ENCODE measurements around the gene UBE2Q2. TPM values are rescaled to one million over a fixed set of nuclear protein-coding genes. Genes with fewer than 3 reads are reported as not detected.
"Not testable (repeated sequence)": the region's sequence is repeated elsewhere in the genome, so short reads cannot be mapped to it uniquely, and the experiment has no call there.

Gene UBE2Q2
- total RNA-seq, 2 donors from 2014 or later: 16.1 to 20.7 TPM

GRCh38 chr15:75862796-75863195 lies 19.5 kb downstream of the UBE2Q2 start:
- Mint-ChIP-seq H3K4me3 (no peak overlapping the region), H3K4me1 (ENCODE audit: low read depth) (peaks cover 38% of the 10 kb centered on the region)

GRCh38 chr15:75864213-75865059 lies 21.2 kb downstream of the UBE2Q2 start:
- H3K27ac Mint-ChIP-seq: peak overlapping the region; percentile 50
- no peaks in the 10 kb centered on the region for H3K27me3 Mint-ChIP-seq (ENCODE audit: low read depth)
- H3K4me1 Mint-ChIP-seq (ENCODE audit: low read depth): peaks cover 38% of the 10 kb centered on the region
- peaks cover 0 to 5% of the 10 kb centered on the region in 2 donors for H3K36me3 Mint-ChIP-seq (ENCODE audit: insufficient read depth in 2 of 2)
- no peak for DNase-seq
- H3K9me3 Mint-ChIP-seq: no peaks in the 10 kb centered on the region
- no peak overlapping the region for H3K4me3 Mint-ChIP-seq
- no peak for ATAC-seq (replicated peaks in 1 of 2)

More at GRCh38 chr15:75862796-75863195, 19.5 kb downstream of the UBE2Q2 start:
- Mint-ChIP-seq H3K36me3 (ENCODE audit: insufficient read depth in 2 of 2) (peaks cover 0 to 5% of the 10 kb centered on the region in 2 donors), H3K27me3 (ENCODE audit: low read depth) (no peaks in the 10 kb centered on the region), H3K9me3 (no peaks in the 10 kb centered on the region), H3K27ac (no peak overlapping the region)
- no peak for ATAC-seq (replicated peaks in 1 of 2)
- no peak for DNase-seq

- not testable (repeated sequence) for H3K9me3 Mint-ChIP-seq; H3K27me3 Mint-ChIP-seq (ENCODE audit: low read depth); DNase-seq; H3K4me3 Mint-ChIP-seq; H3K36me3 Mint-ChIP-seq (ENCODE audit: insufficient read depth in 2 of 2); ATAC-seq (replicated peaks in 1 of 2)
- Mint-ChIP-seq H3K27ac (peak overlapping the region; percentile 36), H3K4me1 (ENCODE audit: low read depth) (peaks cover 38% of the 10 kb centered on the region)
These were observed 22.8 kb downstream of the UBE2Q2 start for GRCh38 chr15:75866045-75866444.

GRCh38 chr15:75866916-75867315 lies 23.7 kb downstream of the UBE2Q2 start:
- DNase-seq: no peak
- Mint-ChIP-seq H3K9me3 (no peaks in the 10 kb centered on the region), H3K27ac (peak overlapping the region; percentile 36), H3K4me1 (ENCODE audit: low read depth) (peaks cover 38% of the 10 kb centered on the region), H3K27me3 (ENCODE audit: low read depth) (no peaks in the 10 kb centered on the region), H3K4me3 (no peak overlapping the region), H3K36me3 (ENCODE audit: insufficient read depth in 2 of 2) (peaks cover 0 to 5% of the 10 kb centered on the region in 2 donors)
- ATAC-seq (replicated peaks in 1 of 2): no peak

- H3K27me3 Mint-ChIP-seq (ENCODE audit: low read depth): no peaks in the 10 kb centered on the region
- DNase-seq: no peak
- H3K4me3 Mint-ChIP-seq: peak overlapping the region in 1 of 2 donors; percentile 43
These were observed 24.2 kb downstream of the UBE2Q2 start for GRCh38 chr15:75867449-75867848.

GRCh38 chr15:75868019-75868418 lies 24.8 kb downstream of the UBE2Q2 start:
- Mint-ChIP-seq H3K9me3 (no peaks in the 10 kb centered on the region), H3K27me3 (ENCODE audit: low read depth) (no peaks in the 10 kb centered on the region), H3K4me3 (no peak overlapping the region), H3K36me3 (ENCODE audit: insufficient read depth in 2 of 2) (peaks cover 0 to 5% of the 10 kb centered on the region in 2 donors), H3K27ac (no peak overlapping the region), H3K4me1 (ENCODE audit: low read depth) (peaks cover 38% of the 10 kb centered on the region)
- ATAC-seq (replicated peaks in 1 of 2) (no peak), DNase-seq (no peak)

More at GRCh38 chr15:75867449-75867848, 24.2 kb downstream of the UBE2Q2 start:
- H3K4me1 Mint-ChIP-seq (ENCODE audit: low read depth): peaks cover 38% of the 10 kb centered on the region
- no peaks in the 10 kb centered on the region for H3K9me3 Mint-ChIP-seq
- no peak for ATAC-seq (replicated peaks in 1 of 2)
- peaks cover 0 to 5% of the 10 kb centered on the region in 2 donors for H3K36me3 Mint-ChIP-seq (ENCODE audit: insufficient read depth in 2 of 2)
- peak overlapping the region; percentile 34 for H3K27ac Mint-ChIP-seq

- H3K36me3 Mint-ChIP-seq (ENCODE audit: insufficient read depth in 2 of 2): peaks cover 2 to 11% of the 10 kb centered on the region in 2 donors
- H3K4me1 Mint-ChIP-seq (ENCODE audit: low read depth): peaks cover 31% of the 10 kb centered on the region
- no peaks in the 10 kb centered on the region for H3K9me3 Mint-ChIP-seq
- no peak for ATAC-seq (replicated peaks in 1 of 2)
- H3K27me3 Mint-ChIP-seq (ENCODE audit: low read depth): no peaks in the 10 kb centered on the region
- no peak overlapping the region for H3K27ac Mint-ChIP-seq
- no peak for DNase-seq
- no peak overlapping the region for H3K4me3 Mint-ChIP-seq
These were observed 26.2 kb downstream of the UBE2Q2 start for GRCh38 chr15:75869446-75869845.

GRCh38 chr15:75871589-75871988 lies 28.3 kb downstream of the UBE2Q2 start:
- not testable (repeated sequence) for H3K27ac Mint-ChIP-seq; ATAC-seq (replicated peaks in 1 of 2); H3K27me3 Mint-ChIP-seq (ENCODE audit: low read depth); DNase-seq; H3K4me3 Mint-ChIP-seq; H3K9me3 Mint-ChIP-seq; H3K36me3 Mint-ChIP-seq (ENCODE audit: insufficient read depth in 2 of 2)
- peaks cover 13% of the 10 kb centered on the region for H3K4me1 Mint-ChIP-seq (ENCODE audit: low read depth)

GRCh38 chr15:75872403-75872990 lies 29.2 kb downstream of the UBE2Q2 start:
- H3K36me3 Mint-ChIP-seq (ENCODE audit: insufficient read depth in 2 of 2): peaks cover 2 to 9% of the 10 kb centered on the region in 2 donors
- ATAC-seq (replicated peaks in 1 of 2) (no peak), DNase-seq (no peak)
- no peak overlapping the region for H3K4me3 Mint-ChIP-seq
- H3K4me1 Mint-ChIP-seq (ENCODE audit: low read depth): peaks cover 3% of the 10 kb centered on the region
- no peaks in the 10 kb centered on the region for H3K9me3 Mint-ChIP-seq
- H3K27ac Mint-ChIP-seq: no peak overlapping the region
- no peaks in the 10 kb centered on the region for H3K27me3 Mint-ChIP-seq (ENCODE audit: low read depth)

GRCh38 chr15:75884041-75884440 lies 40.8 kb downstream of the UBE2Q2 start:
- Mint-ChIP-seq H3K27ac (no peak overlapping the region), H3K27me3 (ENCODE audit: low read depth) (no peaks in the 10 kb centered on the region), H3K36me3 (ENCODE audit: insufficient read depth in 2 of 2) (peaks cover 0 to 5% of the 10 kb centered on the region in 2 donors)

GRCh38 chr15:75887178-75887577 lies 43.9 kb downstream of the UBE2Q2 start:
- Mint-ChIP-seq H3K27ac (no peak overlapping the region), H3K4me3 (no peak overlapping the region), H3K4me1 (ENCODE audit: low read depth) (peaks cover 17% of the 10 kb centered on the region), H3K9me3 (no peaks in the 10 kb centered on the region), H3K36me3 (ENCODE audit: insufficient read depth in 2 of 2) (peaks cover 0 to 2% of the 10 kb centered on the region in 2 donors), H3K27me3 (ENCODE audit: low read depth) (no peaks in the 10 kb centered on the region)
- ATAC-seq (replicated peaks in 1 of 2): no peak
- DNase-seq: no peak

More at GRCh38 chr15:75884041-75884440, 40.8 kb downstream of the UBE2Q2 start:
- Mint-ChIP-seq H3K4me3 (no peak overlapping the region), H3K9me3 (no peaks in the 10 kb centered on the region), H3K4me1 (ENCODE audit: low read depth) (no peaks in the 10 kb centered on the region)
- ATAC-seq (replicated peaks in 1 of 2) (no peak), DNase-seq (no peak)

- DNase-seq (no peak), ATAC-seq (replicated peaks in 1 of 2) (peak; percentile 58 to 80)
- peaks cover 0 to 5% of the 10 kb centered on the region in 2 donors for H3K36me3 Mint-ChIP-seq (ENCODE audit: insufficient read depth in 2 of 2)
- peak overlapping the region; percentile 78 for H3K27ac Mint-ChIP-seq
- no peak overlapping the region for H3K4me3 Mint-ChIP-seq
- H3K4me1 Mint-ChIP-seq (ENCODE audit: low read depth): peaks cover 17% of the 10 kb centered on the region
- no peaks in the 10 kb centered on the region for H3K27me3 Mint-ChIP-seq (ENCODE audit: low read depth)
- no peaks in the 10 kb centered on the region for H3K9me3 Mint-ChIP-seq
These were observed 48.6 kb downstream of the UBE2Q2 start for GRCh38 chr15:75891895-75892294.

- Mint-ChIP-seq H3K27ac (no peak overlapping the region), H3K9me3 (no peaks in the 10 kb centered on the region), H3K4me1 (ENCODE audit: low read depth) (peaks cover 16% of the 10 kb centered on the region), H3K27me3 (ENCODE audit: low read depth) (no peaks in the 10 kb centered on the region), H3K4me3 (no peak overlapping the region), H3K36me3 (ENCODE audit: insufficient read depth in 2 of 2) (peaks cover 0 to 5% of the 10 kb centered on the region in 2 donors)
- no peak for ATAC-seq (replicated peaks in 1 of 2)
- DNase-seq: no peak
These were observed 52.5 kb downstream of the UBE2Q2 start for GRCh38 chr15:75895731-75896130.

All from activated T-cell treated with anti-CD3 and anti-CD28 coated beads, Interleukin-2, amount 50 U/mL, for 72 hours (primary cell).